GM10266 (cell line): ENCODE results near the gene EHMT1.

Experiments
- DNase-seq: peaks from one replicate; pipeline ENCODE4 v3.0.0; 2012; ENCODE audit errors: extremely low spot score
- CTCF ChIP-seq: IDR thresholded peaks from 2 replicates; pipeline ENCODE4 v1.5.1; 2012; ENCODE audit warnings: mild to moderate bottlenecking, low read depth; ENCODE audit not compliant: control insufficient read depth, insufficient read depth; ENCODE audit errors: missing control alignments

EHMT1 gene

GRCh38 chr9:137696136-137696925 lies 77.5 kb downstream of the EHMT1 start:
- DNase-seq, result no peak
- no peak for TF ChIP-seq CTCF

DNA sequence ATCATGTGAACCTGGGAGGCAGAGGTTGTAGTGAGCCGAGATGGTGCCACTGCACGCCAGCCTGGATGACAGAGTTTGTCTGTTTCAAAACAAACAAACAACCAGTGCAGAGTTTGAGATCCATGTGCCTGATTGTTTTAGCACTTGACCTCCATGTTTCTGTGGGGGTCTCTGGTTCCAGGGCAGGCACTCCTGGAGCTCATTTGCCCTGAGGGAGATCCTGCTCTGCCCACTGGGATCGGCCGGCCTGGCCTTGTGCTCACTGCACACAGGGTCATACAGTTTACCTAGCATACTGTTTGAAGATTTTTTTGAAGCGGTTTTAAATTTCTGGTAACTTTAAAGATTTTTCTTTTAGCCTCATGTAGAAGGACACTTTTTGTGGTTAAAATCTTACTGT lies 78.4 kb downstream of the EHMT1 start:
- no peak for TF ChIP-seq CTCF
- DNase-seq, result no peak

GRCh38 chr9:137697832-137698231 lies 79.0 kb downstream of the EHMT1 start:
- no peak for DNase-seq
- no peak for TF ChIP-seq CTCF

GRCh38 chr9:137700911-137701310 lies 82.1 kb downstream of the EHMT1 start:
- TF ChIP-seq CTCF, result no peak
- DNase-seq, result no peak

GRCh38 chr9:137702615-137703379 lies 84.0 kb downstream of the EHMT1 start:
- TF ChIP-seq CTCF, result no peak
- no peak for DNase-seq

GRCh38 chr9:137703842-137704508 lies 85.2 kb downstream of the EHMT1 start:
- TF ChIP-seq CTCF, result no peak
- peak; percentile 62 for DNase-seq
